SU-DHL-6 (cell line): ENCODE results near the gene DNAAF1.

Experiments used
- CTCF ChIP-seq: fragments of 200-600 bp; sonication (generic); IDR thresholded peaks from one replicate; pipeline ENCODE4 v1.5.1; 2017; ENCODE audit warnings: antibody characterized with exemption, mild to moderate bottlenecking, low read length, moderate library complexity; ENCODE audit not compliant: insufficient read depth, poor library complexity, severe bottlenecking
- EZH2phosphoT487 ChIP-seq: fragments of 200-600 bp; sonication (generic), shearing (Covaris generic); conservative IDR thresholded peaks from 2 replicates; pipeline ENCODE4 v1.6.1; 2018; ENCODE audit warnings: mild to moderate bottlenecking, antibody characterized with exemption, low read length, moderate library complexity, mixed read lengths

- no peak for TF ChIP-seq CTCF
- no peak for TF ChIP-seq EZH2phosphoT487
Observed at GRCh38 chr16:84104231-84104630, 40.9 kb upstream of the DNAAF1 start.
